SH-SY5Y (cell line): ENCODE data around the gene ZNF366.

ENCODE experiments used
- GATA2 ChIP-seq: IDR thresholded peaks from 2 replicates; pipeline ENCODE4 v1.6.1; 2011; ENCODE audit warnings: mild to moderate bottlenecking, low read depth, low read length
- GATA3 ChIP-seq: IDR thresholded peaks from 2 replicates; pipeline ENCODE4 v1.6.1; 2011; ENCODE audit warnings: low read depth, mild to moderate bottlenecking, low read length, moderate library complexity

ZNF366 gene

GRCh38 chr5:72472666-72473422 is 34.4 kb downstream of the ZNF366 start:
- TF ChIP-seq GATA3 (no peak), GATA2 (no peak)

DNA sequence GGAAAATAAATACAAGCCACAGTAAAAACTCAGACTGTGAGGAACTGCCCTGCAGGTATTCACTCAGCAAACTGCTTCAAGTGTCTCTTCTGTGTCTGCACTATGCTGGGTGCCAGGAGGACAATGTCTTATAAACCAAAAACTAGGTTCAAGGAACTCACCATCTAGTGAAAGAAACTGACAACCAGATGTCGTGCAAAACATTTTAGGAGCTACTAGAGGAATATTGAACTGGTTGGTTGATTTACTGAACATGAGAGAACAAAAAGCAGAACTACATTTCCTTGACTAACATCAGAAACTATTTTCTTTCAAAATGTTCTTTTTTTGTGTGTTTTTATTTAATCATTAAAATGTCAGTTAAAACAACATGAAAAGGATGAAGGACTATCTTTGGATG is 35.2 kb downstream of the ZNF366 start:
- TF ChIP-seq GATA3 (no peak), GATA2 (no peak)

- TF ChIP-seq GATA2, result no peak
- no peak for TF ChIP-seq GATA3
Observed at GRCh38 chr5:72470826-72471225, 36.4 kb downstream of the ZNF366 start.

DNA sequence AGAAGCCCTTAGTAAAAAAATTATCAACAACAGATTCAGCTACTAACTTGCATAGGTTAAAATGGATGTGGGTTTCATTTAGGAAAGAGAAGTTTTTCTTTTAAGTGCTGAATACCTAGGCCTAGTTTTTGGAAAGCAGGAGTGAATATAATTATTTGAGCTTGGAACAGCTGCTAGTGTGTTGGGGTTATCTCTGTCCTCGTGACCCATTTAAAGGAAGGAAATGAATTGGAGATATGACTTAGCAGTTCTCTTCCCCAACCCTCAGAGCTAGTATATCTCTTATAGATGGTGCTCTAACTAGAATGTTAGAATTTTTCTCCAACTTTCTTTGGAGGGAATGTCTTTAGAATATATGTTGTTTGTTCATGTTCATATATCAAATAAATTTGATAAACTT is 38.6 kb downstream of the ZNF366 start:
- TF ChIP-seq GATA2, result no peak
- no peak for TF ChIP-seq GATA3

GRCh38 chr5:72468024-72468423 is 39.2 kb downstream of the ZNF366 start:
- TF ChIP-seq GATA2 (no peak), GATA3 (no peak)

GRCh38 chr5:72467461-72467860 is 39.7 kb downstream of the ZNF366 start:
- no peak for TF ChIP-seq GATA3
- TF ChIP-seq GATA2, result no peak

DNA sequence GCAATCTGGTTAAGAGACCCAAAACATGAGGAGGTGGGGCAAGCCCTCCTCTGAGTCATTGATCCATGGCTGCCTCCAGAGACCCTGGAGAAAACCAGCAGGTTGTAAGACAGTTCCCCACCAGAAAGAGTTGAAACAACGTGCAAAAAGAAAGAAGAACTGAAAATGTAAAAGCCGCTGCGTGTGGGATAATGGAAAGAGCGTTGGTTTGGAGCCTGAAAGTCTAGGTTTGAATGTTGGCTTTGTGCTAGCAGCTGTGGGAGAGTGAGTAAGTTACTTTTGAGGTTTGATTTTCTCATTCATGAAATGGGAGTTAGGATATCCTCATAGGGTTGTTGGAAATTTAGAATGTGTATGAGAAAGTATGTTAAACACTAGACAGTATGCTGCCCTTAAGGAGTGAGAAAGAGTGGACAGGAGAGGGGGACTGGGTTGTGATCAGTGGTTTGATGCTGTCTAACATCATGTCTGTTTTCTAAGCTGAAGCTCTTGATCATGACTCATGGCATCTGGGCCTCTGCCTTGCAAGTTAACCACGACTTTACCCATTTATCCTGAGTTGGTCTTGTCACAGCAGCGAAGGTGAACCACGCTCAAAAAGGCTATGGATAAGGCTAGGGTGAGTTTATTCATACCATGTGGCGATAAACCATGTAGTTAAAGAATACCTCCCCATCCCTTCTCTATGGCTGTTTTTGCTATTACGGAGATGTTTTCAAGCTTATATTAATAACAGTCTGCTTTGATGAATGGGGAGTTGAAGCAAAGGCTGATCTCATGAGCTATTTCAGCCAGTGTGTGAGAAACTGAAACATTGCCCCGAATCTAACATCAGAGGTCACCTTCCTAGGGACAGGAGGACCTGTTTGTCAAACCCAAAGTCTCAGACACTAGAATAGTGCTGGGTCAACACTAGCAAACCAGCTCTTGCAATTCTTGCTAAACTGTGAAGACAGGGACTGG is 41.3 kb downstream of the ZNF366 start:
- TF ChIP-seq GATA3 (no peak), GATA2 (no peak)

- TF ChIP-seq GATA3, result no peak
- no peak for TF ChIP-seq GATA2
Observed at GRCh38 chr5:72465066-72465465, 42.1 kb downstream of the ZNF366 start.

DNA sequence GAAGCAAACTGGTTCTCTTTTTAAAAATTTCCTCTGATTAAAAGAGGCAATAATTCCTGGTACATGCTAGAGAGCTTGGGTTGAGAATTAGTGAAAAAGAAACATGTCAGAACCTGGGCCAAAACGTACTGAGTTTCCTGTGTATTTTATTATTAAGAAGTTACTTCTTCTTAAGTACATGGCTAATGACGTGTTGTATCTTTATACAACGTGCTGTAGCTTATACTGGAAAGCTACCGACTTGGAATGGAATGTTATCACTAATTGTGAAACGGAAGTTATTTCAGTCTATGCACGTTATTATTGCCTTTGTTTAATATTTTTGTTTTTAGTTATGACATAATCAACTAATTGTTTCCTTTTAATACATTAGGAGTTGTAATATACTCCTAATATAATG is 43.1 kb downstream of the ZNF366 start:
- no peak for TF ChIP-seq GATA2
- no peak for TF ChIP-seq GATA3

GRCh38 chr5:72463449-72464052 is 43.7 kb downstream of the ZNF366 start:
- TF ChIP-seq GATA2, result no peak
- TF ChIP-seq GATA3, result no peak

DNA sequence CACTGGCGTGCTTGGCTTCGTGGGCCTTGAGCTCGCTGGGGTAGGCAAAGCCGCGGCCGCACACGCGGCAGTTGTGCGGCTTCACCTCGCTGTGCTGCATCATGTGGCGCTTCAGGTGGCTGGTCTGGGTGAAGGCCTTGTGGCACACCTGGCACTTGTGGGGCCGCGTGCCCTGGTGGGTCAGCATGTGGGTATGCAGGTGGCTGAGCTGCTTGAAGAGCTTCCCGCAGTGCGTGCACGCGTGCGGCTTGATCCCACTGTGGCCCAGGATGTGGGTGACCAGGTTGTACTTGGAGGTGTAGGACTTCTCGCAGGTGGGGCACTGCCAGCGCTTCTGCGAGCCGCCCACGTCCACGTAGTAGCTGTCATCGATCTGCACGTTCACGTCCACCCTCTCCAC is 46.8 kb downstream of the ZNF366 start:
- TF ChIP-seq GATA2 (no peak), GATA3 (no peak)

- TF ChIP-seq GATA3, result no peak
- TF ChIP-seq GATA2, result no peak
Observed at GRCh38 chr5:72459913-72460312, 47.3 kb downstream of the ZNF366 start.

GRCh38 chr5:72459089-72459661 is 48.0 kb downstream of the ZNF366 start:
- TF ChIP-seq GATA3 (no peak), GATA2 (no peak)

DNA sequence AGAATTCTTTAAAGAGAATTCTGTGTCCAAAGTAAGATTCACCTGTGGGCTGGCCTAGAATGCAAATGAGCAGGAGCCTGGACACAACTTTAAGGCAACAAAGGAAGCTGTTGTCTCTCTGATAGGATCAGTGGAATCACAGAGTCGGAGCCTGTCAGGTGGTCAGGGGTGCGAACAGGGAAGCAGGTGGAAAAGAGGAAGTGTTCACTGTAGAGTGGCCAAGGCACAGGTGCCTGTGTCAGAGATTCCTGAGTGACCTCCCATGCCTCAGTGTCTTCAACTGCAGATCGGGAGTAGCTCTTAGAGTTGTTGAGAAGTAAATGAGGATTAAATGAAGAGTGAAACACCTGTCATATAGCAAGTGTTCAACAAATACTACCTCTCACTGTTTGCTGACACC is 48.8 kb downstream of the ZNF366 start:
- TF ChIP-seq GATA3 (no peak), GATA2 (no peak)
